H1 (cell line): Measurements from ENCODE around the gene BMERB1. TPM values are rescaled to one million over a fixed set of nuclear protein-coding genes. Genes with fewer than 3 reads are reported as not detected.

Source experiments
- CTCF ChIA-PET: fragments of 300-600 bp; sonication (Branson Sonifier 250); formaldehyde crosslinking; loops from one replicate; lab custom pipeline; 2021; ENCODE audit not compliant: partially characterized antibody; lab: Charles Lee
- POLR2A ChIA-PET: fragments of 300-600 bp; sonication (Branson Sonifier 250); formaldehyde crosslinking; loops from one replicate; lab custom pipeline; 2021; ENCODE audit warnings: inconsistent platforms; ENCODE audit not compliant: partially characterized antibody; lab: Charles Lee
- DNase-seq, 2 experiments: peaks; one replicate each; pipeline versions ENCODE4 v3.0.0 to v3.0.0-alpha.2; 2010 to 2022; ENCODE audit warnings: low spot score in 2 of 2, low read depth in 1 of 2, mixed read lengths in 1 of 2
- FAIRE-seq: peaks from 2 replicates; lab custom pipeline; 2011; peaks lifted over from hg19 to GRCh38; lab: Jason Lieb, UNC
- H2AFZ ChIP-seq: 2 replicates; pipeline ENCODE4 v1.8.1; 2012; ENCODE audit warnings: low read length, inconsistent platforms
- H2AK5ac ChIP-seq: 2 replicates; pipeline ENCODE4 v1.6.1; 2013; ENCODE audit warnings: low read depth, low read length
- H2BK120ac ChIP-seq: replicated peaks from 2 replicates; pipeline ENCODE3; 2013; ENCODE audit warnings: low read depth, low read length, inconsistent platforms
- H2BK12ac ChIP-seq: 2 replicates; pipeline ENCODE4 v1.6.1; 2013; ENCODE audit warnings: low read depth, low read length
- H2BK15ac ChIP-seq: 2 replicates; pipeline ENCODE4 v1.6.1; 2013; ENCODE audit warnings: low read length
- H2BK20ac ChIP-seq: 2 replicates; pipeline ENCODE4 v1.6.1; 2013; ENCODE audit warnings: low read length
- H2BK5ac ChIP-seq: 2 replicates; pipeline ENCODE4 v1.6.1; 2013; ENCODE audit warnings: low read depth, low read length
- H3K14ac ChIP-seq: 2 replicates; pipeline ENCODE4 v1.6.1; 2013; ENCODE audit warnings: inconsistent platforms; ENCODE audit not compliant: insufficient read length
- H3K18ac ChIP-seq: 2 replicates; pipeline ENCODE4 v1.6.1; 2013; ENCODE audit warnings: low read length; ENCODE audit errors: extremely low read depth
- H3K23ac ChIP-seq: 2 replicates; pipeline ENCODE4 v1.6.1; 2013; ENCODE audit warnings: inconsistent platforms; ENCODE audit not compliant: insufficient read length
- H3K23me2 ChIP-seq: 2 replicates; pipeline ENCODE4 v1.6.1; 2013; ENCODE audit warnings: low read depth, low read length
- H3K27ac ChIP-seq: 2 replicates; pipeline ENCODE4 v1.6.1; 2011; ENCODE audit warnings: low read depth, low read length, inconsistent platforms
- H3K27me3 ChIP-seq, 4 experiments: replicated peaks in 1 of 4; 1 replicate in 1 of 4; 2 replicates in 3 of 4; pipeline versions ENCODE4 v1.6.1 to v1.8.1; 2011 to 2013; ENCODE audit warnings: low read length in 3 of 4, mild to moderate bottlenecking in 3 of 4, inconsistent platforms in 2 of 4, mixed read lengths in 2 of 4, moderate library complexity in 1 of 4; ENCODE audit not compliant: control insufficient read depth in 3 of 4, insufficient read depth in 3 of 4; ENCODE audit errors: extremely low read depth in 1 of 4
- H3K36me3 ChIP-seq, 4 experiments: 2 replicates each; pipeline versions ENCODE4 v1.6.1 to v1.8.1; 2011 to 2013; ENCODE audit warnings: mild to moderate bottlenecking in 4 of 4, low read length in 3 of 4, moderate library complexity in 2 of 4, control low read depth in 1 of 4, inconsistent platforms in 1 of 4; ENCODE audit not compliant: insufficient read depth in 4 of 4, control insufficient read depth in 2 of 4
- H3K4ac ChIP-seq: replicated peaks from 2 replicates; pipeline ENCODE3; 2013; ENCODE audit warnings: low read length, low read depth, mixed read lengths, inconsistent platforms; ENCODE audit not compliant: insufficient read length
- H3K4me1 ChIP-seq, 4 experiments: replicated peaks in 1 of 4; 1 replicate in 1 of 4; 2 replicates in 3 of 4; pipeline versions ENCODE4 v1.6.1 to v1.8.1; 2011 to 2013; ENCODE audit warnings: low read length in 3 of 4, inconsistent platforms in 2 of 4, mixed read lengths in 1 of 4; ENCODE audit not compliant: insufficient read depth in 4 of 4, control insufficient read depth in 3 of 4
- H3K4me2 ChIP-seq, 2 experiments: 2 replicates each; pipeline versions ENCODE4 v1.6.1 to v1.8.1; 2011 to 2013; ENCODE audit warnings: low read depth in 2 of 2, low read length in 2 of 2, control low read depth in 1 of 2, inconsistent platforms in 1 of 2, mild to moderate bottlenecking in 1 of 2; ENCODE audit not compliant: insufficient read depth in 1 of 2
- H3K4me3 ChIP-seq, 4 experiments: fragments of 200-600, 300-600 bp in 1 of 4; sonication (generic), shearing (Covaris generic), sonication (Bioruptor Twin) in 1 of 4; 2 replicates each; pipeline versions ENCODE4 v1.5.1 to v1.8.1; 2011 to 2016; ENCODE audit warnings: low read length in 4 of 4, low read depth in 3 of 4, control low read depth in 2 of 4, inconsistent platforms in 2 of 4, mild to moderate bottlenecking in 2 of 4, mixed read lengths in 1 of 4, moderate library complexity in 1 of 4; ENCODE audit not compliant: insufficient read depth in 2 of 4; ENCODE audit errors: extremely low read depth in 1 of 4
- H3K56ac ChIP-seq: replicated peaks from 2 replicates; pipeline ENCODE3; 2013; ENCODE audit warnings: low read depth, mild to moderate bottlenecking, mixed read lengths, low read length, inconsistent platforms; ENCODE audit not compliant: insufficient read length
- H3K79me1 ChIP-seq: 2 replicates; pipeline ENCODE4 v1.6.1; 2013; ENCODE audit warnings: low read depth, low read length, control low read depth
- H3K79me2 ChIP-seq, 2 experiments: 2 replicates each; pipeline versions ENCODE4 v1.6.1 to v1.8.1; 2012 to 2013; ENCODE audit warnings: low read length in 2 of 2, mild to moderate bottlenecking in 2 of 2, inconsistent platforms in 1 of 2; ENCODE audit not compliant: insufficient read depth in 2 of 2, control insufficient read depth in 1 of 2
- H3K9ac ChIP-seq, 4 experiments: replicated peaks in 1 of 4; 1 replicate in 1 of 4; 2 replicates in 3 of 4; pipeline versions ENCODE4 v1.6.1 to v1.8.1; 2011 to 2013; ENCODE audit warnings: low read depth in 3 of 4, low read length in 3 of 4, control low read depth in 2 of 4, mild to moderate bottlenecking in 2 of 4, moderate library complexity in 2 of 4, inconsistent platforms in 1 of 4; ENCODE audit errors: extremely low read depth in 1 of 4
- H3K9me3 ChIP-seq, 2 experiments: 2 replicates each; pipeline versions ENCODE4 v1.6.1 to v1.8.1; 2012 to 2013; ENCODE audit warnings: mild to moderate bottlenecking in 2 of 2, moderate library complexity in 2 of 2, control low read depth in 1 of 2, inconsistent platforms in 1 of 2, low read depth in 1 of 2, low read length in 1 of 2, mixed read lengths in 1 of 2; ENCODE audit not compliant: insufficient read depth in 2 of 2
- H4K20me1 ChIP-seq, 2 experiments: replicated peaks in 1 of 2; 2 replicates each; pipeline versions ENCODE3 to v1.8.1; 2011 to 2013; ENCODE audit warnings: inconsistent platforms in 2 of 2, low read length in 2 of 2, mild to moderate bottlenecking in 1 of 2; ENCODE audit not compliant: insufficient read depth in 2 of 2, control insufficient read depth in 1 of 2
- H4K5ac ChIP-seq: 2 replicates; pipeline ENCODE4 v1.6.1; 2013; ENCODE audit warnings: low read length, low read depth, mixed read lengths, inconsistent platforms; ENCODE audit not compliant: insufficient read length
- H4K8ac ChIP-seq: 2 replicates; pipeline ENCODE4 v1.8.0; 2013; ENCODE audit warnings: mild to moderate bottlenecking, moderate library complexity, low read length, inconsistent platforms; ENCODE audit not compliant: insufficient read depth; ENCODE audit errors: extremely low read depth
- H4K91ac ChIP-seq: replicated peaks from 2 replicates; pipeline ENCODE3; 2013; ENCODE audit warnings: low read length, mixed read lengths, inconsistent platforms; ENCODE audit not compliant: insufficient read length
- CBX5 ChIP-seq: fragments of 300-800, 300-1000 bp; sonication (generic); IDR thresholded peaks from 2 replicates; pipeline ENCODE4 v1.7.1; 2016; ENCODE audit warnings: antibody characterized with exemption, low read length, low read depth
- HDAC2 ChIP-seq, 2 experiments: fragments of 300-600 bp in 1 of 2; sonication (generic) in 1 of 2; IDR thresholded peaks; 2 replicates each; pipeline ENCODE4 v1.6.1; 2011 to 2012; ENCODE audit warnings: low read depth in 2 of 2, low read length in 2 of 2, mild to moderate bottlenecking in 2 of 2, moderate library complexity in 2 of 2, borderline replicate concordance in 1 of 2, inconsistent platforms in 1 of 2
- KDM1A ChIP-seq: fragments of 200-600, 300-600 bp; sonication (generic); IDR thresholded peaks from 2 replicates; pipeline ENCODE4 v1.7.1; 2016; ENCODE audit warnings: mild to moderate bottlenecking, low read length, borderline replicate concordance
- NANOG ChIP-seq: IDR thresholded peaks from 2 replicates; pipeline ENCODE4 v1.6.1; 2011; ENCODE audit warnings: low read length, low read depth, mild to moderate bottlenecking, inconsistent platforms; ENCODE audit not compliant: insufficient read depth, poor library complexity, severe bottlenecking
- PHF8 ChIP-seq: fragments of 200-600 bp; sonication (generic); conservative IDR thresholded peaks from 2 replicates; pipeline ENCODE4 v1.7.1; 2012; ENCODE audit warnings: low read depth, mild to moderate bottlenecking, inconsistent platforms, low read length, moderate library complexity
- RFX5 ChIP-seq: IDR thresholded peaks from 2 replicates; pipeline ENCODE4 v1.6.1; 2011; ENCODE audit warnings: low read depth, low read length, improper control_type of control experiment, borderline replicate concordance
- SIX5 ChIP-seq: IDR thresholded peaks from 2 replicates; pipeline ENCODE4 v1.6.1; 2011; ENCODE audit warnings: mild to moderate bottlenecking, low read depth, low read length
- YY1 ChIP-seq: IDR thresholded peaks from 2 replicates; pipeline ENCODE4 v1.6.1; 2011; ENCODE audit warnings: low read depth, mild to moderate bottlenecking, low read length
- WGBS, 2 experiments: shearing (Covaris generic) in 1 of 2; methylation state at CpG; one replicate each; pipeline versions ENCODE4 v1.1.6 to v1.1.7; 2013 to 2015; ENCODE audit warnings: low lambda C conversion rate in 2 of 2, mixed read lengths in 2 of 2, inconsistent platforms in 1 of 2, low coverage in 1 of 2, missing lambda C conversion rate in 1 of 2; ENCODE audit not compliant: insufficient replicate concordance in 2 of 2, insufficient coverage in 1 of 2, insufficient read length in 1 of 2; ENCODE audit errors: extremely low coverage in 1 of 2, missing lambda C conversion rate in 1 of 2; 5-methylcytosine and 5-hydroxymethylcytosine counted together
- polyA plus RNA-seq, 7 experiments: library from polyadenylated mRNA; depleted of rRNA in 3 of 7; stranded (reverse) in 5 of 7; unstranded in 2 of 7; fragments of >200 nt in 5 of 7; fragments of 200-250 nt in 2 of 7; gene quantifications; 1 replicate in 5 of 7; 2 replicates in 1 of 7; 4 replicates in 1 of 7; pipeline versions ENCODE4 v1.2.1 to v1.2.3, GENCODE V29; 2011 to 2013; ENCODE audit warnings: missing spikeins in 2 of 7, mixed read lengths in 2 of 7
- total RNA-seq: library from RNA; stranded (reverse); fragmentation: NEBNext Ultra II Directional; extraction: Animal tissue kit (Norgen Biotek cat#: 25700); gene quantifications from 2 replicates; pipeline ENCODE4 v1.2.1, GENCODE V29; 2021
- TF ChIP-seq, protein P1 (sequence below): IDR thresholded peaks from 2 replicates; pipeline ENCODE4 v1.6.1; 2012; ENCODE audit warnings: low read length, inconsistent platforms

Gene BMERB1
- total and polyA plus RNA-seq, 2 of the 8 experiments (the other 6 are each of a cell fraction or from before 2014, with no cell fraction given): 23.5 to 27.1 TPM

DNA sequence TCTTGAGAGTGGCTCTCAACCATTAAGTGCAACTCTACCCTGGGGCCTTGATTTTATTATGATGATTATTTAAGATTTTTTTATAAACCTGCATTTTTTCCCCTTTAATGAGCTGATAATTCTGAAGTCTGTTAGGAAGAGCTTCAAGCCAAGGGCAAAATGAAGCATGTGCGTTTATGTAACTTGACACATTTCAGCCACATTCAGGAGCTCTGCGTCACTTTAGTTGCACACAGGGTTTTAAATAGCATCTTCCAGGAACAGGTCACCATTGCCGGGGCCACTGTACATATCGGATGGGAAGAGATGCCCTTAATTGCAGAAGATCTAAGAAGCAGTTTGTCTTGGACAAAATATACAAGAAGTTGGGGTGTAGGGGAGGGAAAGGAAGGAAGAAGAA is 89.6 kb downstream of the BMERB1 start:
- no peak overlapping the region for H2BK15ac ChIP-seq
- no peak overlapping the region for H2BK20ac ChIP-seq
- H3K18ac ChIP-seq: no peak overlapping the region
- H3K79me1 ChIP-seq: no peaks in the 10 kb centered on the region
- H3K9ac ChIP-seq: no peak overlapping the region
- H4K8ac ChIP-seq: no peak overlapping the region
- DNase-seq (no peak), FAIRE-seq (no peak)
- no peak overlapping the region for H3K4me3 ChIP-seq
- no peaks in the 10 kb centered on the region; a peak in 1 of 7 replicates for H3K4me1 ChIP-seq
- no peaks in the 10 kb centered on the region for H3K27me3 ChIP-seq
- no peak overlapping the region for H3K4me2 ChIP-seq
- no peaks in the 10 kb centered on the region for H4K20me1 ChIP-seq
- H3K23ac ChIP-seq: no peak overlapping the region
- no peak overlapping the region for H4K5ac ChIP-seq
- 88% methylated on average over 4 of the region's 4 CpGs; no CpG with 5 or more reads in 1 of the 2 experiments for WGBS, 2 experiments
- no peak overlapping the region for H4K91ac ChIP-seq
- POLR2A ChIA-PET: interaction anchor here (0.6 kb wide), 1 partner anchor 65 kb away, joined by 3 read pairs; no protein-coding TSS in a partner anchor
- no peaks in the 10 kb centered on the region; the same call in 1 of the 2 replicates for H3K23me2 ChIP-seq
- no peak overlapping the region for H2BK5ac ChIP-seq
- H3K9me3 ChIP-seq: no peaks in the 10 kb centered on the region
- TF ChIP-seq, protein P1, sequence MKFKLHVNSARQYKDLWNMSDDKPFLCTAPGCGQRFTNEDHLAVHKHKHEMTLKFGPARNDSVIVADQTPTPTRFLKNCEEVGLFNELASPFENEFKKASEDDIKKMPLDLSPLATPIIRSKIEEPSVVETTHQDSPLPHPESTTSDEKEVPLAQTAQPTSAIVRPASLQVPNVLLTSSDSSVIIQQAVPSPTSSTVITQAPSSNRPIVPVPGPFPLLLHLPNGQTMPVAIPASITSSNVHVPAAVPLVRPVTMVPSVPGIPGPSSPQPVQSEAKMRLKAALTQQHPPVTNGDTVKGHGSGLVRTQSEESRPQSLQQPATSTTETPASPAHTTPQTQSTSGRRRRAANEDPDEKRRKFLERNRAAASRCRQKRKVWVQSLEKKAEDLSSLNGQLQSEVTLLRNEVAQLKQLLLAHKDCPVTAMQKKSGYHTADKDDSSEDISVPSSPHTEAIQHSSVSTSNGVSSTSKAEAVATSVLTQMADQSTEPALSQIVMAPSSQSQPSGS: no peak
- TF ChIP-seq CBX5 (no peak), PHF8 (no peak), NANOG (no peak), SIX5 (no peak), HDAC2 (IDR thresholded peaks at IDR 0.05; ENCODE audit: borderline replicate concordance in 1 of 2, low read depth in 2 of 2, low read length in 2 of 2) (no peak), RFX5 (no peak), KDM1A (no peak), YY1 (no peak)
- H3K79me2 ChIP-seq: no peaks in the 10 kb centered on the region
- H3K36me3 ChIP-seq: no peaks in the 10 kb centered on the region
- H2AK5ac ChIP-seq: no peak overlapping the region
- no peak overlapping the region for H3K4ac ChIP-seq
- no peak overlapping the region for H3K14ac ChIP-seq
- no peak overlapping the region for H3K27ac ChIP-seq
- no peak overlapping the region for H2BK12ac ChIP-seq
- H3K56ac ChIP-seq: no peak overlapping the region
- no peak overlapping the region for H2BK120ac ChIP-seq
- H2AFZ ChIP-seq: no peak overlapping the region
- CTCF ChIA-PET: interaction anchor here (1.6 to 3.0 kb wide), 3 partner anchors 14 to 27 kb away, joined by 5 to 19 read pairs (median 10); no protein-coding TSS in a partner anchor
